ENCODE results near the gene CLSTN2.

DNA sequence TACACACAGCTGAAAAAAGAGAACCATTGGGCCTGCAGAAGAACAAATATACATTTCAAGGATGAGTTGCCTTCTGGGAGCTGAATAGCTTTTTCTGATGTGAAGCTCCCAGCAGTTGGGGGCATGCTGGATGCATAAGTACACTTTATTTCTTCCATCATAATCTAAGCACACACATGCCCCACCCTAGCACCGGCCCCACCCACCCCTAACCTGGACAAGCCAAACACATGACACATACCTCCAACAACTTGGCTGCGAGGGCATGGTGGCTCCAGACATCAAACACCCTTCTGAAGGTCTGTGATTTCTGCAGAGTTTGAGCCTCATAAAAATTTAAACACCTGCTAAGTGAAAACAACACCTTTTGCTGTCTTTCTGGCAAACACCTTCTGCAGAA lies 435.7 kb downstream of the CLSTN2 start:
- TF ChIP-seq, protein P1, sequence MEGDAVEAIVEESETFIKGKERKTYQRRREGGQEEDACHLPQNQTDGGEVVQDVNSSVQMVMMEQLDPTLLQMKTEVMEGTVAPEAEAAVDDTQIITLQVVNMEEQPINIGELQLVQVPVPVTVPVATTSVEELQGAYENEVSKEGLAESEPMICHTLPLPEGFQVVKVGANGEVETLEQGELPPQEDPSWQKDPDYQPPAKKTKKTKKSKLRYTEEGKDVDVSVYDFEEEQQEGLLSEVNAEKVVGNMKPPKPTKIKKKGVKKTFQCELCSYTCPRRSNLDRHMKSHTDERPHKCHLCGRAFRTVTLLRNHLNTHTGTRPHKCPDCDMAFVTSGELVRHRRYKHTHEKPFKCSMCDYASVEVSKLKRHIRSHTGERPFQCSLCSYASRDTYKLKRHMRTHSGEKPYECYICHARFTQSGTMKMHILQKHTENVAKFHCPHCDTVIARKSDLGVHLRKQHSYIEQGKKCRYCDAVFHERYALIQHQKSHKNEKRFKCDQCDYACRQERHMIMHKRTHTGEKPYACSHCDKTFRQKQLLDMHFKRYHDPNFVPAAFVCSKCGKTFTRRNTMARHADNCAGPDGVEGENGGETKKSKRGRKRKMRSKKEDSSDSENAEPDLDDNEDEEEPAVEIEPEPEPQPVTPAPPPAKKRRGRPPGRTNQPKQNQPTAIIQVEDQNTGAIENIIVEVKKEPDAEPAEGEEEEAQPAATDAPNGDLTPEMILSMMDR (conservative IDR thresholded peaks at IDR 0.05; ENCODE audit: low read depth, low read length), result no peak
- TF ChIP-seq RCOR1 (IDR thresholded peaks at IDR 0.05; ENCODE audit: insufficient replicate concordance, low read length), result no peak
- TF ChIP-seq RAD21 (IDR thresholded peaks at IDR 0.05; ENCODE audit: low read length), result no peak

Measured in IMR-90 (cell line).